ENCODE measurements around the gene PCSK6. TPM values are rescaled to one million over a fixed set of nuclear protein-coding genes. Genes with fewer than 3 reads are reported as not detected.
"Not testable (repeated sequence)": the region's sequence is repeated elsewhere in the genome, so short reads cannot be mapped to it uniquely, and the experiment has no call there.

PCSK6 gene
- total and polyA plus RNA-seq, 7 experiments from 2014 or later = 0.12 to 3.0 (median 0.70) TPM; not detected in 1

- peaks cover 0 to 2% (median 0%) of the 10 kb centered on the region in 7 donors for H3K4me1 Mint-ChIP-seq
- CTCF ChIA-PET = no interaction called here
- H3K9me3 ChIP-seq (ENCODE audit: control insufficient read depth in 2 of 3, low read length in 3 of 3) = no peaks in the 10 kb centered on the region
- intact Hi-C loops (cut with micrococcal nuclease) = no loop called here
- DNase-seq (no peak), ATAC-seq (no peak)
- no peaks in the 10 kb centered on the region for H3K4me1 ChIP-seq (ENCODE audit: control insufficient read depth in 2 of 2, insufficient read depth in 2 of 2, low read length in 2 of 2)
- H3K9me3 Mint-ChIP-seq = no peaks in the 10 kb centered on the region
- no peak overlapping the region for H3K27ac Mint-ChIP-seq
- no peaks in the 10 kb centered on the region for H3K27me3 ChIP-seq (ENCODE audit: control insufficient read depth in 2 of 2, insufficient read depth in 2 of 2, low read length in 2 of 2)
- H3K27ac ChIP-seq (ENCODE audit: low read depth, low read length) = no peak overlapping the region
- no peaks in the 10 kb centered on the region for H3K27me3 Mint-ChIP-seq
- H3K4me3 ChIP-seq (ENCODE audit: low read length) = no peak overlapping the region
- POLR2A ChIA-PET = no interaction called here
- no peaks in the 10 kb centered on the region for H3K36me3 ChIP-seq (ENCODE audit: control insufficient read depth in 2 of 3, insufficient read depth in 3 of 3, low read length in 3 of 3)
- no peaks in the 10 kb centered on the region for H3K36me3 Mint-ChIP-seq
- H3K4me3 Mint-ChIP-seq = no peak overlapping the region
These were observed 109.4 kb downstream of the PCSK6 start for GRCh38 chr15:101380146-101380545.

- no peak for DNase-seq
- ATAC-seq = no peak
- H3K27ac Mint-ChIP-seq = no peak overlapping the region
- no peak overlapping the region for H3K4me3 Mint-ChIP-seq
- no peaks in the 10 kb centered on the region for H3K9me3 Mint-ChIP-seq
- Histone ChIP-seq H3K4me1 (ENCODE audit: control insufficient read depth in 2 of 2, insufficient read depth in 2 of 2, low read length in 2 of 2) (no peaks in the 10 kb centered on the region), H3K4me3 (ENCODE audit: low read length) (no peak overlapping the region), H3K36me3 (ENCODE audit: control insufficient read depth in 2 of 3, insufficient read depth in 3 of 3, low read length in 3 of 3) (no peaks in the 10 kb centered on the region), H3K27me3 (ENCODE audit: control insufficient read depth in 2 of 2, insufficient read depth in 2 of 2, low read length in 2 of 2) (no peaks in the 10 kb centered on the region), H3K9me3 (ENCODE audit: control insufficient read depth in 2 of 3, low read length in 3 of 3) (no peaks in the 10 kb centered on the region), H3K27ac (ENCODE audit: low read depth, low read length) (no peak overlapping the region)
- intact Hi-C loops (cut with micrococcal nuclease) = no loop called here
- POLR2A ChIA-PET = no interaction called here
- no peaks in the 10 kb centered on the region for H3K36me3 Mint-ChIP-seq
- CTCF ChIA-PET = no interaction called here
- H3K4me1 Mint-ChIP-seq = peaks cover 0 to 2% (median 0%) of the 10 kb centered on the region in 7 donors
- no peaks in the 10 kb centered on the region for H3K27me3 Mint-ChIP-seq
These were observed 109.9 kb downstream of the PCSK6 start for GRCh38 chr15:101379647-101380046.

- no peaks in the 10 kb centered on the region for H3K4me1 ChIP-seq (ENCODE audit: control insufficient read depth in 2 of 2, insufficient read depth in 2 of 2, low read length in 2 of 2)
- H3K36me3 Mint-ChIP-seq = no peaks in the 10 kb centered on the region
- ChIA-PET POLR2A (no interaction called here), CTCF (no interaction called here)
- H3K27ac Mint-ChIP-seq = no peak overlapping the region
- H3K9me3 ChIP-seq (ENCODE audit: control insufficient read depth in 2 of 3, low read length in 3 of 3) = no peaks in the 10 kb centered on the region
- ATAC-seq (no peak), DNase-seq (no peak)
- no peak overlapping the region for H3K4me3 Mint-ChIP-seq
- H3K4me3 ChIP-seq (ENCODE audit: low read length) = no peak overlapping the region
- H3K27ac ChIP-seq (ENCODE audit: low read depth, low read length) = no peak overlapping the region
- H3K36me3 ChIP-seq (ENCODE audit: control insufficient read depth in 2 of 3, insufficient read depth in 3 of 3, low read length in 3 of 3) = no peaks in the 10 kb centered on the region
- H3K4me1 Mint-ChIP-seq = peaks cover 0 to 4% (median 0%) of the 10 kb centered on the region in 7 donors
- H3K27me3 ChIP-seq (ENCODE audit: control insufficient read depth in 2 of 2, insufficient read depth in 2 of 2, low read length in 2 of 2) = no peaks in the 10 kb centered on the region
- intact Hi-C loops (cut with micrococcal nuclease) = no loop called here
- no peaks in the 10 kb centered on the region for H3K9me3 Mint-ChIP-seq
- H3K27me3 Mint-ChIP-seq = peaks cover 0 to 7% (median 5%) of the 10 kb centered on the region in 5 donors
These were observed 110.6 kb downstream of the PCSK6 start for GRCh38 chr15:101378879-101379278.

- Mint-ChIP-seq H3K9me3 (no peaks in the 10 kb centered on the region), H3K4me3 (no peak overlapping the region), H3K36me3 (no peaks in the 10 kb centered on the region), H3K27me3 (peaks cover 0 to 8% (median 6%) of the 10 kb centered on the region in 5 donors), H3K4me1 (peaks cover 0 to 6% (median 0%) of the 10 kb centered on the region in 7 donors), H3K27ac (no peak overlapping the region)
- CTCF ChIA-PET = no interaction called here
- POLR2A ChIA-PET = no interaction called here
- Histone ChIP-seq H3K36me3 (ENCODE audit: control insufficient read depth in 2 of 3, insufficient read depth in 3 of 3, low read length in 3 of 3) (no peaks in the 10 kb centered on the region), H3K27me3 (ENCODE audit: control insufficient read depth in 2 of 2, insufficient read depth in 2 of 2, low read length in 2 of 2) (no peaks in the 10 kb centered on the region), H3K4me1 (ENCODE audit: control insufficient read depth in 2 of 2, insufficient read depth in 2 of 2, low read length in 2 of 2) (no peaks in the 10 kb centered on the region), H3K27ac (ENCODE audit: low read depth, low read length) (no peak overlapping the region), H3K9me3 (ENCODE audit: control insufficient read depth in 2 of 3, low read length in 3 of 3) (no peaks in the 10 kb centered on the region), H3K4me3 (ENCODE audit: low read length) (no peak overlapping the region)
- DNase-seq (no peak), ATAC-seq (no peak)
- intact Hi-C loops (cut with micrococcal nuclease) = no loop called here
These were observed 111.2 kb downstream of the PCSK6 start for GRCh38 chr15:101378171-101378755.

GRCh38 chr15:101376615-101377395 lies 112.7 kb downstream of the PCSK6 start:
- H3K27ac Mint-ChIP-seq = no peak overlapping the region
- no peaks in the 10 kb centered on the region for H3K36me3 Mint-ChIP-seq

GRCh38 chr15:101375006-101375405 lies 114.5 kb downstream of the PCSK6 start:
- H3K4me3 ChIP-seq (ENCODE audit: low read length); H3K27ac ChIP-seq (ENCODE audit: low read depth, low read length); H3K9me3 ChIP-seq (ENCODE audit: control insufficient read depth in 2 of 3, low read length in 3 of 3); H3K36me3 ChIP-seq (ENCODE audit: control insufficient read depth in 2 of 3, insufficient read depth in 3 of 3, low read length in 3 of 3); ATAC-seq; H3K36me3 Mint-ChIP-seq; H3K27ac Mint-ChIP-seq; CTCF ChIA-PET; H3K4me1 ChIP-seq (ENCODE audit: control insufficient read depth in 2 of 2, insufficient read depth in 2 of 2, low read length in 2 of 2); H3K9me3 Mint-ChIP-seq; H3K27me3 ChIP-seq (ENCODE audit: control insufficient read depth in 2 of 2, insufficient read depth in 2 of 2, low read length in 2 of 2); H3K4me1 Mint-ChIP-seq; DNase-seq; intact Hi-C loops (cut with micrococcal nuclease); H3K4me3 Mint-ChIP-seq; POLR2A ChIA-PET: not testable (repeated sequence)
- H3K27me3 Mint-ChIP-seq = peaks cover 0 to 20% (median 13%) of the 10 kb centered on the region in 5 donors

More at GRCh38 chr15:101376615-101377395, 112.7 kb downstream of the PCSK6 start:
- Histone ChIP-seq H3K4me1 (ENCODE audit: control insufficient read depth in 2 of 2, insufficient read depth in 2 of 2, low read length in 2 of 2) (no peaks in the 10 kb centered on the region), H3K27me3 (ENCODE audit: control insufficient read depth in 2 of 2, insufficient read depth in 2 of 2, low read length in 2 of 2) (no peaks in the 10 kb centered on the region), H3K27ac (ENCODE audit: low read depth, low read length) (no peak overlapping the region), H3K9me3 (ENCODE audit: control insufficient read depth in 2 of 3, low read length in 3 of 3) (no peaks in the 10 kb centered on the region), H3K36me3 (ENCODE audit: control insufficient read depth in 2 of 3, insufficient read depth in 3 of 3, low read length in 3 of 3) (no peaks in the 10 kb centered on the region), H3K4me3 (ENCODE audit: low read length) (no peak overlapping the region)
- DNase-seq (no peak), ATAC-seq (no peak)
- no peak overlapping the region for H3K4me3 Mint-ChIP-seq
- H3K9me3 Mint-ChIP-seq = no peaks in the 10 kb centered on the region
- CTCF ChIA-PET = no interaction called here
- H3K27me3 Mint-ChIP-seq = peaks cover 0 to 15% (median 13%) of the 10 kb centered on the region in 5 donors
- intact Hi-C loops (cut with micrococcal nuclease) = no loop called here
- H3K4me1 Mint-ChIP-seq = peaks cover 0 to 7% (median 0%) of the 10 kb centered on the region in 7 donors
- POLR2A ChIA-PET = no interaction called here

GRCh38 chr15:101374326-101374725 lies 115.2 kb downstream of the PCSK6 start:
- intact Hi-C loops (cut with micrococcal nuclease) = no loop called here
- H3K27me3 Mint-ChIP-seq = peaks cover 0 to 20% (median 13%) of the 10 kb centered on the region in 5 donors
- no peaks in the 10 kb centered on the region for H3K9me3 Mint-ChIP-seq
- ATAC-seq (no peak), DNase-seq (no peak)
- ChIA-PET CTCF (no interaction called here), POLR2A (no interaction called here)
- Histone ChIP-seq H3K27ac (ENCODE audit: low read depth, low read length) (no peak overlapping the region), H3K4me1 (ENCODE audit: control insufficient read depth in 2 of 2, insufficient read depth in 2 of 2, low read length in 2 of 2) (no peaks in the 10 kb centered on the region), H3K27me3 (ENCODE audit: control insufficient read depth in 2 of 2, insufficient read depth in 2 of 2, low read length in 2 of 2) (no peaks in the 10 kb centered on the region), H3K9me3 (ENCODE audit: control insufficient read depth in 2 of 3, low read length in 3 of 3) (no peaks in the 10 kb centered on the region), H3K4me3 (ENCODE audit: low read length) (no peak overlapping the region), H3K36me3 (ENCODE audit: control insufficient read depth in 2 of 3, insufficient read depth in 3 of 3, low read length in 3 of 3) (no peaks in the 10 kb centered on the region)
- no peak overlapping the region for H3K4me3 Mint-ChIP-seq
- H3K36me3 Mint-ChIP-seq = no peaks in the 10 kb centered on the region
- peaks cover 0 to 7% (median 0%) of the 10 kb centered on the region in 7 donors for H3K4me1 Mint-ChIP-seq
- H3K27ac Mint-ChIP-seq = no peak overlapping the region

All from naive thymus-derived CD4-positive, alpha-beta T cell (primary cell).